ENCODE data around the gene INTS7.

Gene INTS7

DNA sequence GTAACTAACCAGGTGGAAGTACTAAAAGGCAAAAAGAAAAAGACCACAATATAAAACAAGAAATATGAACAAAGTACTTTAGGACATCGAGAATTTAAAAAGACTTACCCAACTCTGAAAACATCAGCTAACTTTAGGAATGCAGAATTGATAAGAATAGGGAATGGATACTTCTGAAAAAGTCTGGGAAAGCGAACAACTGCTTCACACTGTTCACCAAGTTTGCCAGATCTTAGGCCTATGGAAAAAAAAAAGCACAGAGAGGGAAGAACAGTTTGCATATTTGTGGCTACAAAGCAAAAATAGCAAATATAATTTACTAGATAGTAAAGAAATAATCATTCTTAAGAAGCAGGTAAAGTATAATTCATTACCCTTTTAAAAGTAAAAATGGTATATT is 14.4 kb downstream of the INTS7 start:
- no peak overlapping the region for H4K12ac ChIP-seq (ENCODE audit: low read depth, low read length)
- no peak overlapping the region for H4K91ac ChIP-seq (ENCODE audit: low read depth, low read length)
- no peak overlapping the region for H3K27ac ChIP-seq (ENCODE audit: low read depth, low read length)
- H3K79me1 ChIP-seq (ENCODE audit: low read length): no peaks in the 10 kb centered on the region
- no CpG with 5 or more reads among the region's 2 CpGs for WGBS (ENCODE audit: extremely low coverage, insufficient coverage, insufficient read length)
- H3K4me3 ChIP-seq (ENCODE audit: low read depth, low read length): no peak overlapping the region
- H4K8ac ChIP-seq (ENCODE audit: low read depth, low read length): no peak overlapping the region
- H3K4ac ChIP-seq (ENCODE audit: low read depth, low read length): no peak overlapping the region
- no peaks in the 10 kb centered on the region for H3K79me2 ChIP-seq (ENCODE audit: control insufficient read depth, insufficient read depth, low read length, poor library complexity)
- DNase-seq: no peak
- H3K27me3 ChIP-seq (ENCODE audit: insufficient read depth, low read length): no peaks in the 10 kb centered on the region
- H3K9me3 ChIP-seq (ENCODE audit: insufficient read depth, low read depth, low read length): no peaks in the 10 kb centered on the region
- no peaks in the 10 kb centered on the region for H3K4me1 ChIP-seq (ENCODE audit: control insufficient read depth in 1 of 2, insufficient read depth in 2 of 2, low read length in 2 of 2)
- no peak overlapping the region for H3K14ac ChIP-seq (ENCODE audit: low read length)
- H2AFZ ChIP-seq (ENCODE audit: insufficient read depth, low read length, poor library complexity): no peak overlapping the region
- H2BK12ac ChIP-seq (ENCODE audit: low read length): no peak overlapping the region
- H2BK120ac ChIP-seq (ENCODE audit: insufficient read depth, low read length, poor library complexity): no peak overlapping the region
- H3K18ac ChIP-seq (ENCODE audit: low read length): no peak overlapping the region
- H3K4me2 ChIP-seq (ENCODE audit: low read length): no peak overlapping the region
- no peak overlapping the region for H2AK5ac ChIP-seq (ENCODE audit: low read length)
- H3K23ac ChIP-seq (ENCODE audit: low read length): no peak overlapping the region
- no peak overlapping the region for H3K9ac ChIP-seq (ENCODE audit: low read length)
- no peaks in the 10 kb centered on the region for H3K36me3 ChIP-seq (ENCODE audit: control insufficient read depth in 1 of 2, insufficient read depth in 2 of 2, low read length in 2 of 2)
- no peak overlapping the region for H2BK5ac ChIP-seq (ENCODE audit: low read depth, low read length, poor library complexity)

DNA sequence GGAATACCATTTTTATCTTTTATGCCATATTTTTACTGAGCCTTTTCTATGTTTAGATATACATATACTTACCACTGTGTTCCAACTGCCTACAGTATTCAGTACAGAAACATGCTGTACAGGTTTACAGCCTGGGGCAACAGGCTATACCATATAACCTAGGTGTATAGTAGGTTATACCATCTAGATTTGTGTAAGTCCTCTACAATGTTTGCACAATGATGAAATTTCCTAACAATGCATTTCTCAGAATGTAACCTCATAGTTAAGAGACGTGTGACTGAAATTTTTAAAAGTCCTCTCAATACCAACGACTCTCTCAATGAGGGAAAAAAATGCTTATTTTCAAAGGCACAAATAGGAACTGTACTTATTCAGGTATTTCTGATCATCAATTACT is 21.7 kb downstream of the INTS7 start:
- Histone ChIP-seq H4K12ac (ENCODE audit: low read depth, low read length) (no peak overlapping the region), H3K9ac (ENCODE audit: low read length) (no peak overlapping the region), H3K4me2 (ENCODE audit: low read length) (no peak overlapping the region), H2BK12ac (ENCODE audit: low read length) (no peak overlapping the region), H3K4me3 (ENCODE audit: low read depth, low read length) (no peak overlapping the region), H3K18ac (ENCODE audit: low read length) (no peak overlapping the region), H3K4ac (ENCODE audit: low read depth, low read length) (no peak overlapping the region), H3K79me2 (ENCODE audit: control insufficient read depth, insufficient read depth, low read length, poor library complexity) (no peaks in the 10 kb centered on the region), H3K79me1 (ENCODE audit: low read length) (no peaks in the 10 kb centered on the region), H3K4me1 (ENCODE audit: control insufficient read depth in 1 of 2, insufficient read depth in 2 of 2, low read length in 2 of 2) (no peaks in the 10 kb centered on the region), H4K91ac (ENCODE audit: low read depth, low read length) (no peak overlapping the region), H3K9me3 (ENCODE audit: insufficient read depth, low read depth, low read length) (no peaks in the 10 kb centered on the region), H3K14ac (ENCODE audit: low read length) (no peak overlapping the region), H2AK5ac (ENCODE audit: low read length) (no peak overlapping the region), H2AFZ (ENCODE audit: insufficient read depth, low read length, poor library complexity) (no peak overlapping the region), H2BK5ac (ENCODE audit: low read depth, low read length, poor library complexity) (no peak overlapping the region), H2BK120ac (ENCODE audit: insufficient read depth, low read length, poor library complexity) (no peak overlapping the region), H4K8ac (ENCODE audit: low read depth, low read length) (no peak overlapping the region), H3K23ac (ENCODE audit: low read length) (no peak overlapping the region), H3K27me3 (ENCODE audit: insufficient read depth, low read length) (no peaks in the 10 kb centered on the region), H3K27ac (ENCODE audit: low read depth, low read length) (no peak overlapping the region), H3K36me3 (ENCODE audit: control insufficient read depth in 1 of 2, insufficient read depth in 2 of 2, low read length in 2 of 2) (peaks cover 2% of the 10 kb centered on the region in 2 experiments)
- peak; percentile 81 to 98 for DNase-seq
- WGBS (ENCODE audit: extremely low coverage, insufficient coverage, insufficient read length): no CpG with 5 or more reads among the region's 2 CpGs

DNA sequence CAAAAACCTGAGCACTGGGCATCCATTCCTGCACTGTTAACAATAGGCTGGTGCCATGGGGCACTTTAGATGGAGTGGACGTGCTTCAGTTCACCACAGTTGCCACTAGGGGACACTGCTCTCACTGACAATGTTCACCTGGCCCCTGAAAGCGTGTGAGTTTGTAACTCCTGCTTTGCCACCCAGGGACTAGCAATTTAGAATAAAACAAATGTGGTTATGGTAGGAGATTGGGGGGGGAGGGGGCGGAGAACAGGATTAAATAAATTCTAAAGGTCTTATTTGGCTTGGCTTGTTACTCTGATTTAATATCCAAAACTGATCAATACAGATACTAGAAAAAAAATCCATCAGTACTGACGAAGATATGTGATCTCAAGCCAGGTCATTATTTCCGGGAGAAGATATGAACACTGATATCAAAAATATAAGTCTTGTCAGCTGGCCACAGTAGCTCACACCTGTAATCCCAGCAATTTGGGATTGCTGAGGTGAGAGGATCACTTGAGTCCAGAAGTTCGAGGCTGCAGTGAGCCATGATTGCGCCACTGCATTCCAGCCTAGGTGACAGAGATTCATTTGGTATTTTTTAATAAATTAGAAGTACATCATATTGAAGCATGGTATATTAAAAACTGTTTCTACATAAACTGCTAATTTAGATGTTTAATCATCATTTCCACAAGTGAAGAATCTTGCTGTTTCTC is 23.2 kb downstream of the INTS7 start:
- WGBS (ENCODE audit: extremely low coverage, insufficient coverage, insufficient read length): no CpG with 5 or more reads among the region's 7 CpGs
- H3K4me1 ChIP-seq (ENCODE audit: control insufficient read depth in 1 of 2, insufficient read depth in 2 of 2, low read length in 2 of 2): no peaks in the 10 kb centered on the region

GRCh38 chr1:212010004-212010403 is 25.4 kb downstream of the INTS7 start:
- WGBS (ENCODE audit: extremely low coverage, insufficient coverage, insufficient read length): no CpG with 5 or more reads among the region's 3 CpGs
- no peak for DNase-seq
- no peaks in the 10 kb centered on the region for H3K79me2 ChIP-seq (ENCODE audit: control insufficient read depth, insufficient read depth, low read length, poor library complexity)

More for the DNA sequence above, 23.2 kb downstream of the INTS7 start:
- no peak overlapping the region for H2BK120ac ChIP-seq (ENCODE audit: insufficient read depth, low read length, poor library complexity)
- H4K8ac ChIP-seq (ENCODE audit: low read depth, low read length): no peak overlapping the region
- H3K79me1 ChIP-seq (ENCODE audit: low read length): no peaks in the 10 kb centered on the region
- no peak overlapping the region for H2AFZ ChIP-seq (ENCODE audit: insufficient read depth, low read length, poor library complexity)
- no peaks in the 10 kb centered on the region for H3K79me2 ChIP-seq (ENCODE audit: control insufficient read depth, insufficient read depth, low read length, poor library complexity)
- no peak overlapping the region for H3K9ac ChIP-seq (ENCODE audit: low read length)
- no peak overlapping the region for H3K4me2 ChIP-seq (ENCODE audit: low read length)
- H3K18ac ChIP-seq (ENCODE audit: low read length): no peak overlapping the region
- no peak overlapping the region for H4K91ac ChIP-seq (ENCODE audit: low read depth, low read length)
- H3K27ac ChIP-seq (ENCODE audit: low read depth, low read length): no peak overlapping the region
- no peak overlapping the region for H2BK5ac ChIP-seq (ENCODE audit: low read depth, low read length, poor library complexity)
- no peak overlapping the region for H3K14ac ChIP-seq (ENCODE audit: low read length)
- no peak overlapping the region for H3K4me3 ChIP-seq (ENCODE audit: low read depth, low read length)
- peak; percentile 60 to 83 for DNase-seq
- H3K4ac ChIP-seq (ENCODE audit: low read depth, low read length): no peak overlapping the region
- no peaks in the 10 kb centered on the region for H3K9me3 ChIP-seq (ENCODE audit: insufficient read depth, low read depth, low read length)
- H3K27me3 ChIP-seq (ENCODE audit: insufficient read depth, low read length): no peaks in the 10 kb centered on the region
- H3K23ac ChIP-seq (ENCODE audit: low read length): no peak overlapping the region
- no peak overlapping the region for H2AK5ac ChIP-seq (ENCODE audit: low read length)
- H2BK12ac ChIP-seq (ENCODE audit: low read length): no peak overlapping the region
- no peak overlapping the region for H4K12ac ChIP-seq (ENCODE audit: low read depth, low read length)
- H3K36me3 ChIP-seq (ENCODE audit: control insufficient read depth in 1 of 2, insufficient read depth in 2 of 2, low read length in 2 of 2): peaks cover 2% of the 10 kb centered on the region in 2 experiments

More at GRCh38 chr1:212010004-212010403, 25.4 kb downstream of the INTS7 start:
- no peak overlapping the region for H4K8ac ChIP-seq (ENCODE audit: low read depth, low read length)
- no peak overlapping the region for H2BK5ac ChIP-seq (ENCODE audit: low read depth, low read length, poor library complexity)
- no peaks in the 10 kb centered on the region for H3K79me1 ChIP-seq (ENCODE audit: low read length)
- H2AK5ac ChIP-seq (ENCODE audit: low read length): no peak overlapping the region
- no peak overlapping the region for H3K4ac ChIP-seq (ENCODE audit: low read depth, low read length)
- H3K14ac ChIP-seq (ENCODE audit: low read length): no peak overlapping the region
- no peak overlapping the region for H3K9ac ChIP-seq (ENCODE audit: low read length)
- H3K18ac ChIP-seq (ENCODE audit: low read length): no peak overlapping the region
- no peak overlapping the region for H4K91ac ChIP-seq (ENCODE audit: low read depth, low read length)
- H3K4me3 ChIP-seq (ENCODE audit: low read depth, low read length): no peak overlapping the region
- H4K12ac ChIP-seq (ENCODE audit: low read depth, low read length): no peak overlapping the region
- H2BK12ac ChIP-seq (ENCODE audit: low read length): no peak overlapping the region
- no peak overlapping the region for H2AFZ ChIP-seq (ENCODE audit: insufficient read depth, low read length, poor library complexity)
- H3K27ac ChIP-seq (ENCODE audit: low read depth, low read length): no peak overlapping the region
- H3K9me3 ChIP-seq (ENCODE audit: insufficient read depth, low read depth, low read length): no peaks in the 10 kb centered on the region
- H3K36me3 ChIP-seq (ENCODE audit: control insufficient read depth in 1 of 2, insufficient read depth in 2 of 2, low read length in 2 of 2): peaks cover 2 to 4% of the 10 kb centered on the region in 2 experiments
- H3K4me1 ChIP-seq (ENCODE audit: control insufficient read depth in 1 of 2, insufficient read depth in 2 of 2, low read length in 2 of 2): no peaks in the 10 kb centered on the region
- no peaks in the 10 kb centered on the region for H3K27me3 ChIP-seq (ENCODE audit: insufficient read depth, low read length)
- no peak overlapping the region for H3K4me2 ChIP-seq (ENCODE audit: low read length)
- no peak overlapping the region for H3K23ac ChIP-seq (ENCODE audit: low read length)
- no peak overlapping the region for H2BK120ac ChIP-seq (ENCODE audit: insufficient read depth, low read length, poor library complexity)

Data from trophoblast cell (in vitro differentiated cells and primary cell).